Hepatocyte (in vitro differentiated cells): ENCODE data around the gene SIRPG.

Experiments
- EZH2 ChIP-seq: fragments of 200-600 bp; sonication (generic); IDR thresholded peaks from 2 replicates; pipeline ENCODE4 v1.6.1; 2016; ENCODE audit warnings: antibody characterized with exemption, mild to moderate bottlenecking, borderline replicate concordance
- EZH2phosphoT487 ChIP-seq: fragments of 200-600 bp; sonication (generic); IDR thresholded peaks from one replicate; pipeline ENCODE4 v1.6.1; 2018; ENCODE audit warnings: antibody characterized with exemption, mild to moderate bottlenecking, low read depth, moderate library complexity; ENCODE audit not compliant: unreplicated experiment, severe bottlenecking
- TF ChIP-seq, protein P1 (sequence below): fragments of 200-600 bp; sonication (generic); IDR thresholded peaks from 2 replicates; pipeline ENCODE4 v1.5.1; 2016; ENCODE audit warnings: antibody characterized with exemption, mild to moderate bottlenecking; ENCODE audit not compliant: poor library complexity

DNA sequence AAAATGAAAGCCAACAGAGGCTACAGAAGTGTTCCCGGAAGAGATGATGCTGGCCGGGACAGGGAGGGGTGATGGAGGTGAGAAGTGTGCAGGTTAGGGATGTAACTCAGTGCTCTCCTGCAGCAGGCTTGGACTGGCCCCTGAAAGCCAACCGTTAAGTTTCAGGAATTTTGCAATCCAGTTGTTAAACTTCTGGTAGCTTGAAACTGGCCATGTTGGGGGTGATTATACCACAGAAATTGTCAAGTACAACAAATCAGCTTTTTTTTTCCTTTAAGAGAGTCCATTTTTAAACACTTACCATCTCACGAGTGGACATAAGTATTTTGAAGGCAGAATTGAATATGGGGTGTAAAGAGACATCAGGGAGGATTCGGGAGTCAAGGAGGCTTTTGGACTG, 29.0 kb downstream of the SIRPG start:
- TF ChIP-seq, protein P1, sequence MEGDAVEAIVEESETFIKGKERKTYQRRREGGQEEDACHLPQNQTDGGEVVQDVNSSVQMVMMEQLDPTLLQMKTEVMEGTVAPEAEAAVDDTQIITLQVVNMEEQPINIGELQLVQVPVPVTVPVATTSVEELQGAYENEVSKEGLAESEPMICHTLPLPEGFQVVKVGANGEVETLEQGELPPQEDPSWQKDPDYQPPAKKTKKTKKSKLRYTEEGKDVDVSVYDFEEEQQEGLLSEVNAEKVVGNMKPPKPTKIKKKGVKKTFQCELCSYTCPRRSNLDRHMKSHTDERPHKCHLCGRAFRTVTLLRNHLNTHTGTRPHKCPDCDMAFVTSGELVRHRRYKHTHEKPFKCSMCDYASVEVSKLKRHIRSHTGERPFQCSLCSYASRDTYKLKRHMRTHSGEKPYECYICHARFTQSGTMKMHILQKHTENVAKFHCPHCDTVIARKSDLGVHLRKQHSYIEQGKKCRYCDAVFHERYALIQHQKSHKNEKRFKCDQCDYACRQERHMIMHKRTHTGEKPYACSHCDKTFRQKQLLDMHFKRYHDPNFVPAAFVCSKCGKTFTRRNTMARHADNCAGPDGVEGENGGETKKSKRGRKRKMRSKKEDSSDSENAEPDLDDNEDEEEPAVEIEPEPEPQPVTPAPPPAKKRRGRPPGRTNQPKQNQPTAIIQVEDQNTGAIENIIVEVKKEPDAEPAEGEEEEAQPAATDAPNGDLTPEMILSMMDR = no peak
- TF ChIP-seq EZH2 (no peak), EZH2phosphoT487 (no peak)
